ENCODE measurements around the gene NCF1.
"Not testable (repeated sequence)": the region's sequence is repeated elsewhere in the genome, so short reads cannot be mapped to it uniquely, and the experiment has no call there.

The NCF1 gene

GRCh38 chr7:74773760-74774750 is at the start of gene NCF1:
TSS of gene NCF1 (plus strand) at chr7:74774011. CDS start at chr7:74774032, 21 bp downstream.
- not testable (repeated sequence) for DNase-seq (ENCODE audit: low read depth in 2 of 2)

DNA sequence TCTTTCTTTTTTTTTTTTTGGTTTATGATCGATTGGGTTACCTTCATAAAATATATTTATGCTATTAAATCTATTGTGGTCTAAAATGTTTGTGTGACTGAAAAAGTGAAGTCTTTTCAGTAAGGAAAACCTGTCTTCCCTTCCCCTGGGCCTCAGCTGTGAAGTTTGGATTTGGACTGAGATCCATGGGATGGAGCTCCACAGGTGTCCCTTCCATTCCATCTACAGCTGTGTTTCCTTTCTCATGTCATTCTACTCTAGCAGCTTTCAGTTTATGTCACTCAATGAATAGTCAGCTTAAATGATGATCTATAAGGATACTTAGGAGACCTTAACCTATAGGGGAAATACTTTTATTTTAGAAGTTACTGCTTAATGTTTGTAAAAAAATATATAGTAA is 48.0 kb upstream of the NCF1 start:
- DNase-seq (ENCODE audit: low read depth in 2 of 2), result no peak

- no peak for DNase-seq (ENCODE audit: low read depth in 2 of 2)
Observed at GRCh38 chr7:74726309-74727101, 47.3 kb upstream of the NCF1 start.

DNA sequence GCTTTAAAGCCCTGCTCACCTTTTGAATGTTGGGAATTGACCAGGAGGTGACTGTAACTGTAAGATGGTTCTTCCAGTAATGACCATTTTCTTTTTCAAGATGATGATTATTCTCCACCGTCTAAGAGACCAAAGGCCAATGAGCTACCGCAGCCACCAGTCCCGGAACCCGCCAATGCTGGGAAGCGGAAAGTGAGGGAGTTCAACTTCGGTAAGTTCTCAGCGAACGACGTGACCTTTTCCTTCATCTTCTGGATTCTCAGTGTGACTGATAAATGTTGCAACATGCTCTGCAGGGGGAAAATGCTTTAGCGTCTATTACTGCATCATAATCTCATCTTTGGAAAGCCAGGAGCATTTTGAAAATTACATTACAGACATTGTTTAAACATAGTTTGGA is 45.1 kb upstream of the NCF1 start:
- DNase-seq (ENCODE audit: low read depth in 2 of 2), result not testable (repeated sequence)

DNA sequence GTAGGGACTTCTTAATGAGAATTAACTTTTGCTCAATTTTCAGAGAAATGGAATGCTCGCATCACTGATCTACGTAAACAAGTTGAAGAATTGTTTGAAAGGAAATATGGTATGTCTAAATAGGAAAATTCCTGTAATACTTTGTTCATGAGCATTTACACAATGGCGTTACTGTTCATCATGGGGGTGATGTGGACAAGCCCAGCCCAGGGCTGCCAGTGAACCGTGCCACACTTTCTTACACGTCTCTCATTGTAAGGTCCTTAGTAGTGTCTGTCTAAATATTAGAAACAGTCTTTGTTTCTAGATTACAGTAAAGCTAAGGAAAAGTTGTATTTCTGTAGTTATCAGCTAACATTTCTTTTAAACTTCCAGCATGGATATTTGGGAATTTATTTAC is 43.6 kb upstream of the NCF1 start:
- DNase-seq (ENCODE audit: low read depth in 2 of 2), result not testable (repeated sequence)

DNA sequence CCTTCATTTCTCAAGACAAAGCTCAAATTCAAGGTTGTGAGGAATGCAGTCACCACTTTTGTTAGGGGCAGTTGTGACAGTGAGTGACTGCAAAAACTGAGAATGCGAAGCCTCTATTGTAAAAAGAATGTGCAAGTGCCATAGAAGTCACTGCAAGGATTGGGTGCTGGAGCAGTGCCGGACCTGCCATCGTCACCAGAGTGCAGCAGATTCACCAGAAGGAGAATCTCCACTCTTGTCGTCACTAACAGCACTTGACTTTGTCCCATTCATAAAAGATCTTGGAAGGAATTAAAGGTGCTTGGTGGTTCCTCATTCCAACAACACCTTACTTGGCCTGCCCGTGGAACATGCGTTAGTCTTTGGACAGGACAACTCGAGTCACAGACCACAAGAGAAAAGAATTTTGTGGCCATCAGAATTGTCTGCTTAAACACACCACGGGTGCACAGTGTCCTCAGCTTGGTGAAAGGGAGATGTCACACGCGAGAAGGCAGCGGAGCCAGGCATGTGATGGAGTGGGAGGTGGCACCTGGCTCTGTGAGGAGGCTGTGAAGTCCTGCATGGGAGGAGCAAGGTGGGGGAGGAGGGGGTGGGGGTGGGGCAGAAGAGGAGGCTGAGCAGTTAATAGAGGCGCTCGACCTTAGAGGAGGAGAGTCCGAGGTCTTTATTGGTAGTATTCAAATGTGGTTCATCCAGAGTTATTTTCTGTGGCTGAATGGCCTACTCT is 33.7 kb upstream of the NCF1 start:
- DNase-seq (ENCODE audit: low read depth in 2 of 2), result not testable (repeated sequence)

GRCh38 chr7:74743936-74744557 is 29.8 kb upstream of the NCF1 start:
- DNase-seq (ENCODE audit: low read depth in 2 of 2), result not testable (repeated sequence)

GRCh38 chr7:74753921-74754482 is 19.8 kb upstream of the NCF1 start:
- DNase-seq (ENCODE audit: low read depth in 2 of 2), result not testable (repeated sequence)

GRCh38 chr7:74756673-74757072 is 17.1 kb upstream of the NCF1 start:
- DNase-seq (ENCODE audit: low read depth in 2 of 2), result not testable (repeated sequence)

DNA sequence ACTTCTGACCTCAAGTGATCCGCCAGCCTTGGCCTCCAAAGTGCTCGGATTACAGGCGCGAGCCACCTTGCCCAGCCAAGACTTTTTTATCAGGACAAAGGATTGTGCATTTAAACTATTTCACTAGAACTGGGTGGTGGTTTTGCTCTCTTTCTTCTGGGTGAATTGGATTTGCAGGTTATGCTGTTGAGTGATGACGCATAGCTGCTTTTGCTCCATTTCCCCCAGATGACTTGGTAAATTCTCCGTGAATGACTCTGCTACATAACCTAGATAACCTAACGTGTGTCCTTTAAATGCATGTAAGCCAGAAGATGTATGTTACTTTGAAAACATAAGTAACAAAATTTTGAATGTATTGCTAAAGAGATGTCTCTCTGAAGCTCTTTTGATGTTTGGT is 15.5 kb upstream of the NCF1 start:
- DNase-seq (ENCODE audit: low read depth in 2 of 2), result not testable (repeated sequence)

GRCh38 chr7:74758982-74759381 is 14.8 kb upstream of the NCF1 start:
- not testable (repeated sequence) for DNase-seq (ENCODE audit: low read depth in 2 of 2)

- not testable (repeated sequence) for DNase-seq (ENCODE audit: low read depth in 2 of 2)
Observed at GRCh38 chr7:74765205-74765918, 8.4 kb upstream of the NCF1 start.

DNA sequence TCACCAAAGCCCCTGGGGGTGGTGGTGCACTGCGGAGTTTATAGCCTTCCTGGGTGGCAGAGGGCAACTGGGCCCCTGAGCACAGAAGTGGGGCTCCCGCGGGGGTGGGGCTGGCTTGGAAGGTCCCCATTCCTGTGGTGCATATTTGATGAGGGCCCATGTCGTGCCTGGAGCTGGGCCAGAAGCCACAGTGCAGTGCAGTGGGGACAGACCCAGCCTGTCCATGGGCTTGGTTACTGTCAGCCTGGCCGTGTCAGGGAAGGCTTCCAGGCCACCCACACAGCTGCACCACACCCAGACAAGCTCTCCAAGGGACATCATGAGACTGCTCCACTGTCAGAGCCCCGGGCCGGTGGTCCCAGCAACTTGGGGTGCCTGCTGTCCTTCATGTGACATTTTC is 7.3 kb upstream of the NCF1 start:
- not testable (repeated sequence) for DNase-seq (ENCODE audit: low read depth in 2 of 2)

DNA sequence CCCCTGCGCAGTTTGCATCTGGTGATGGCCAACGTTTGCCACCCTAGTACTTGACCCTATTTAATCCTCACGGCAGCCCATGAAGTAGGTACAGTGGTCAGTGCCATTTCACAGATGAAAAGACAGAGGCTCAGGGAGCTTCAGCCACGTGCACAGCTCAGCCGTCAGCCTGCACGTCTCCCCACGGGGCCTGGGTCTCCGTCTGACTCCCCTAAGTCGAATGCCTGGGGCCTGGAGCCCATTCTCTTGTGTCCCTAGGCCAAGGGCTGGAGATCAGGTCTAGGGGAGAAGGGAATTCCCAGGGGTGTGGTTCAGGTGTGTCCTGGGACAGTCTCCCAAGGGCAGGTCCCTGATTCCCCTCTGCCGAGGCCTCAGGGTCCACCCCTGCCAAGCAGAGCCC is 6.8 kb upstream of the NCF1 start:
- not testable (repeated sequence) for DNase-seq (ENCODE audit: low read depth in 2 of 2)

DNA sequence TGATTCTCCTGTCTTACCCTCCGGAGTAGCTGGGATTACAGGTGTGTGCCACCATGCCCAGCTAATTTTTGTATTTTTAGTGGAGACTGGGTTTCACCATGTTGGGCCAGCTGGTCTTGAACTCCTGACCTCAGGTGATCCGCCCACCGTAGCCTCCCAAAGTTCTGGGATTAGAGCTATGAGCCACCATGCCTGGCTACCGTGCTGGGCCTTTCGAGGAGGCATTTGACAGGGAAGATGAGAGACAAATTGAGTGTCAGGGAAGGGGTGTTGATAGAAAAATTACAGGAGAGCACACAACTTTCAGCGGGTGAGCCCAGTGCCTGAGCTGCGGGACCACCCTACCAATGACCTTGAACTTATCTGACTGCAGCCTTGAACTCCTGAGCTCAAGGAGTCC is 3.7 kb upstream of the NCF1 start:
- not testable (repeated sequence) for DNase-seq (ENCODE audit: low read depth in 2 of 2)

DNA sequence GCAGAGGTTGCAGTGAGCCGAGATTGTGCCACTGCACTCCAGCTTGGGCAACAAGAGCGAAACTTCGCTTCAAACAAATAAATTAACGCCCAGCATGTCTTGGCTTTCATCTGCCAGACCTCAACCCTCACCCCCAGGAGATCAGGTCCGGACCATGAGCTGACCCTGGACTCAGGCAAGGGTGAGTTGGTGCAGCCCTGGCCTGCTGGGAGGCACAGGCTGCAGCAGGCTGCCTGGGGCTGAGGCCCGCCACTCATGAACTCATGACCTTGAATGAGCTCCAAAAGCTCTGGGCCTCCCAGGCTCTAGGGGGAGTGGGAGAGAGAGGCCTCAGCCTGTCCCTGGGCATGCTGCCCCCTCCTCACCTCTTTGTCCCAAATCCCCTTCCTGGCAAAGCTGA is 1.7 kb upstream of the NCF1 start:
- DNase-seq (ENCODE audit: low read depth in 2 of 2), result not testable (repeated sequence)

DNA sequence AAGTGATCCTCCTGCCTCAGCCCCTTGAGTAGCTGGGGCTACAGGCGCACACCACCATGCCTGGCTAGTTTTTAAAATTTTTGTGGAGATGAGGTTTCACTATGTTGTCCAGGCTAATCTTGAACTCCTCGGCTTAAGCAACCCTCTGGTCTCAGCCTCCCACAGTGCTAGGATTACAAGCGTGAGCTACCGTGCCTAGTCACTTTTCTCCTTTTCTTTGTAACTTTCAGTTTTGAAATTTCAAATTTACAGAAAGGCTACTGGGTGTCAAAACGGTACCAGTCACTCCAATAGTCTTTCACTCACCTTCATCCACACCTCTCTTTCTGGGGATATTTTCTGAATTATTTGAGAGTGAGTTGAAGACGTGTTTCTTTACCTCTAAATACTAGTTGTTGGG is 1.3 kb downstream of the NCF1 start:
- not testable (repeated sequence) for DNase-seq (ENCODE audit: low read depth in 2 of 2)

DNA sequence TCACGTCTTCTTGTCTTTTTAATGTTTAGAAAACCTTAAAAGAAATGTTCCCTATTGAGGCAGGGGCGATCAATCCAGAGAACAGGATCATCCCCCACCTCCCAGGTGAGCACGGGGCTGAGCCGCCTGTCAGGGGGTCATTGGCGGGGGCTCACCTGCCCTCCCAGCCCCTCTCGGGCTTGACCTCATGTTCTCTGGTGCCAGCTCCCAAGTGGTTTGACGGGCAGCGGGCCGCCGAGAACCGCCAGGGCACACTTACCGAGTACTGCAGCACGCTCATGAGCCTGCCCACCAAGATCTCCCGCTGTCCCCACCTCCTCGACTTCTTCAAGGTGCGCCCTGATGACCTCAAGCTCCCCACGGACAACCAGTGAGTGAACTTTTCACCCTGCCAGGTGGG is 5.2 kb downstream of the NCF1 start:
- not testable (repeated sequence) for DNase-seq (ENCODE audit: low read depth in 2 of 2)

- not testable (repeated sequence) for DNase-seq (ENCODE audit: low read depth in 2 of 2)
Observed at GRCh38 chr7:74781746-74782145, 7.9 kb downstream of the NCF1 start.

DNA sequence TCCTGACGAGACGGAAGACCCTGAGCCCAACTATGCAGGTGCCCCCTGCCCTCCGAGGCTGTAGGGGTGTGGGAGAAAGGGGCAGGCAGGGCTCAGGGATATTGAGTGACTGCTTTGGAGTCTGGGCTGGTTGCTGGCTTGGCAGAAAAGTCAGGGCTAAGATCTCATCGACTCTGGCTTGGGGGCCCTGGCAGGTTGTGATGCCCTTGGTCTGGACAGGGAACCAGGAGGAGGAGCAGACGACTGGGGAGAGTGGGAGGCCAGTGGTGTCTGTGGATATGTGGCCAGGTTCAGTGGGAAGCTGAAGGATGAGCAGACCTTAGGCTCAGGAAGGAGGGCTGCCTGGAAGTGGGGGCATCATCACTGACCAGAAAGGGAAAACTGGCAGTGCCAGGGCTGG is 9.8 kb downstream of the NCF1 start:
- not testable (repeated sequence) for DNase-seq (ENCODE audit: low read depth in 2 of 2)

Measured in stimulated activated CD8-positive, alpha-beta memory T cell treated with anti-CD3 and anti-CD28 coated beads, Interleukin-7, amount 100 ng/mL, for 4 hours (primary cell).